HG03460 (cell line): ENCODE measurements around the gene HS1BP3.

Experiments
- ATAC-seq: cut with Tn5 transposase; IDR thresholded peaks from one replicate; pipeline ENCODE4 v1.9.1; 2021; ENCODE audit not compliant: unreplicated experiment

The HS1BP3 gene

DNA sequence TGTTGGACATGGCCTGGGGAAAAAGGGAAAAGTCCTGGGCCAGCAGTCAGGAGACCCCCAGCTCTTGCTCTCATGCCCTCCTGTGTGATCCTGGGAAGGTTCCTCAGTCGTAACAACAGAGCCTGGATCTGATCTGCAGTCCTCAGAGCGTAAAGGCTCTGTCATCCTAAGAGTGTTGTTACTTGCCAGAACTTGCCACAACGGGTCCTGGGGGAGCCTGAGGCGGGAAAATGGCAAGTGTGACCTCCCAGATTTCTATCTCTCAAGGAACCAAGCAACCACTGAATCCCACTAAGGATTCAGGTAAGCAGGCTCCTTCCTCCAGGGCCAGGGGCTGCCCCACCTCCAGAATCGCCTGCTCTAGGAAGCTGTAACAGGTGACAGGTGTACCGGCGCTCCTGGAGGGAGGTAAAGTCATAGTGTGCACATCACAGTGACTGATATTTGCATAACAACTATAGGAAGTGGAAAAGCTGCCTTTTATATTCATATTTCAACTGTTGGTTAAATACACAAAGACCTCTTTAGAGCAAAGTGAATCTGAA is 18.4 kb downstream of the HS1BP3 start:
- ATAC-seq, result no peak

DNA sequence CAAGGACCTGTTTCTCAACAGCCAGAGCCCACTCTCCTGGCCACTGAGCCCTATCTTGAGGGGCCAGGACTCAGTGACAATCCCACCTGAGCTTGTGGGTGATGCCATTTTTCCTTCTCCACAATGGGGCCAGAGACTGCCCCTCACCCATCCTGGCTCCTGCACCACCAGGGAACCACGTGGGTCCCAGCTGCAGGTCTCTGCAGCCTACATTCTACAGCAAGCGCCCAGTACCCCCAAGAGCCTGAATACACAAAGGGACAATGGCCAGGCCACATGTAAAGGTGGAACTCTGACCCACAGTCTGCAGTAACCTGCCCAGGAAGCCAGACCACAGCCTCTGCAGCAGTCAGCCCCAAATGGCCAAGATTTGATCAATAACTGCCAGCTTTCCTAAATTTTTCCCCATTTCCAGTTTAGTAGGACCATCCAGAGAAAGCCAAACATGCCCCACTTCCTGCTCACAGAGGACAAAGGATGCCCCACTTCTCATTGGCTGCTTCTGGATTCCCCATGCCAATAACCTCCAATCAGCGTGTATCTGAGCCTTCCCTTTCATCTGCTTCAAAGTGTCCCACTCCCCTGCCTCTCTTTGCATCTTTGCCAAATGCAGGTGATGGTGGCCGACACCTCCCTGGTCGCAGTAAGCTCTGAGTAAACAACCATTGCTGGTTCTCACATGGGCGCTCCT is 19.1 kb downstream of the HS1BP3 start:
- no peak for ATAC-seq

DNA sequence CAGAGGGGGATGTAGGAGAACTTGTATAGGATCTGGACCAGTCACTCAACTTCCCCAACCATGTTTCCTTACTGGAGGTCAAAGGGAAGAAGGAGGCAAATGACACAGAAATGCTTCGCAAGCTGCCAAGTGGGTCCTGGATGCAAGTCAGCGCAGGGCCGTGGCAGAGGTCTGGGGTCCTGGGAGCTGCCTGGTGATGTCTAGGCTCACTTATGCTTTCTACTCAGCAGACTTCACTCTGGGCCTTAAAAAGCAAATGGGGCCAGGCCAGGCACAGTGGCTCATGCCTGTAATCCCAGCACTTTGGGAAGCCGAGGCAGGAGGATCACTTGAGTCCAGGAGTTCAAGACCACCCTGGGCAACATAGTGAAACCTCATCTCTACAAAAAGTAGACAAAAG is 19.9 kb downstream of the HS1BP3 start:
- ATAC-seq, result no peak

DNA sequence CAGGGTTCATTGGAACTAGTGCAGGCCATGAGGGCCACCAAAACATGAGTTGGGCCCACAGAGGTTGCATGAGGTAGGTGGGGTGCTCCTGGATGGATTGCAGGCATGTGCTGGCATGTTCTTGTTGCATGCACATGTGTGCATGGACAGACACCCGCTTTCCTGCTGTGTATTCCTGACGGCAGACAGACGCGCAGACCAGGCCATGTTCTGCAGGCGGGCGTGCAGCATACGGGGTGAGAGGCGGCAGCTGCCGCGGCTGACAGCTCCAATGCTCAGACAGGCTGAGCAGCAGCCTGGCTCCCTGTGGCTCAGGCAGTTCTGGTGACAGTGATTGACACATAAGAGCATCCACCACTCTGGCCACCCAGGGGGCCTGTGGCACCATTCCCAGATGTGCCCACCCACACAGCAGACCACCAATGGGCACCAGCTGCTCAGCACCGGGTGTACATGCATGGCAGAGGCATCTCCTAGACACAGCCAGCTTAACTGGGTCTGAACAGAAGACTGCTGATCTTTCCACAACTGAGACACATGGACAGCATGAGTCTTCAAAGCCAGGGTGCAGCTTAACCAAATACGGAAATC is 21.2 kb downstream of the HS1BP3 start:
- ATAC-seq, result no peak

DNA sequence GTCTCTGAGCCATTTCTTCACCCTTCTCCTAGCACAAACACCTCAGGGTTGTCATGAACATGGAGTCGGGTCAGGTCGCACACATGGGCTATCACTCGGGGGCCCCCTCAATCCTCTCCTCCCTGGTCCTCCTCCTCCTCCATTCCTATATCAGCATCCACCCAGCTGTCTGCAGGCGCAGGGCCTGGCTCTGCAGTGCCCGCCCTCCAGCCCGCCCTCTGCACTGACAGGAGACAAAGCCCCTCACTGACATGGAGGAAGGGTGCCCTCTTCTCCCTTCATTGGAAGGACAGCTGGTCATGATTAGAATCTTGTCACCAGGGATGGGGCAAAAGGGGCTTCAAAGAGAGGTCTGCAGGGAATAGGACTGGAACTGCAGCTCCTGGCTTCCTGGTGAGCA is 21.7 kb downstream of the HS1BP3 start:
- no peak for ATAC-seq

DNA sequence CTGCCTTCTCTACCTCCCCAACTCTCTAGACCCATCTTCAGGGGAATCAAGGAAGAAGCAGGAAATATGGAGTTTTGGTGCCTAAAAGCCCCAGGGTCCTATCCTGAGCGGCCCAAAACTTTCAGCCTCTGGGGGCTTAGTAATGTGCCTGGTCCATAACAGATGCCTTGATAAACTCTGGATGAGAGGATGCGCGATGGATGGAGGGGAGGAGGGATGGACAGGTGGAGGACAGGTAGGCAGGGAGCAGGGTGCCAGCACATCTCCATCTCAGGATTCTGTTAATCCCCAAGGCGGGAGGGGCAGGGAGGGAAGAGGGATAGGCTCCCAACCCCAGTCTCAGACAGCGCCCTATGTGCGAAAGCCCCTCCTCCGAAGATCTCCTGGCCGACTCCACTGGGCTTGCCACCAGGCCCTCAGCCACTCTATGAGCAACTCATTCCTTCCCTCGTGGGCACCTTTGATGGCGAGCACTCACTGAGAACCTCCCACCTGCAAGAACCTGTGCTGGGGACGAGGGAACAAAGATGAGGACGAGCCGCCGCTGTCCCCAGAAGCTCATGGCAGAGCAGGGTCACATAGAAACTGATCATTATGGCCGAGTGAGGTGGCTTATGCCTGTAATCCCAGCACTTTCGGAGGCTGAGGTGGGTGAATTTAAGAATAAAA is 23.1 kb downstream of the HS1BP3 start:
- ATAC-seq, result no peak

DNA sequence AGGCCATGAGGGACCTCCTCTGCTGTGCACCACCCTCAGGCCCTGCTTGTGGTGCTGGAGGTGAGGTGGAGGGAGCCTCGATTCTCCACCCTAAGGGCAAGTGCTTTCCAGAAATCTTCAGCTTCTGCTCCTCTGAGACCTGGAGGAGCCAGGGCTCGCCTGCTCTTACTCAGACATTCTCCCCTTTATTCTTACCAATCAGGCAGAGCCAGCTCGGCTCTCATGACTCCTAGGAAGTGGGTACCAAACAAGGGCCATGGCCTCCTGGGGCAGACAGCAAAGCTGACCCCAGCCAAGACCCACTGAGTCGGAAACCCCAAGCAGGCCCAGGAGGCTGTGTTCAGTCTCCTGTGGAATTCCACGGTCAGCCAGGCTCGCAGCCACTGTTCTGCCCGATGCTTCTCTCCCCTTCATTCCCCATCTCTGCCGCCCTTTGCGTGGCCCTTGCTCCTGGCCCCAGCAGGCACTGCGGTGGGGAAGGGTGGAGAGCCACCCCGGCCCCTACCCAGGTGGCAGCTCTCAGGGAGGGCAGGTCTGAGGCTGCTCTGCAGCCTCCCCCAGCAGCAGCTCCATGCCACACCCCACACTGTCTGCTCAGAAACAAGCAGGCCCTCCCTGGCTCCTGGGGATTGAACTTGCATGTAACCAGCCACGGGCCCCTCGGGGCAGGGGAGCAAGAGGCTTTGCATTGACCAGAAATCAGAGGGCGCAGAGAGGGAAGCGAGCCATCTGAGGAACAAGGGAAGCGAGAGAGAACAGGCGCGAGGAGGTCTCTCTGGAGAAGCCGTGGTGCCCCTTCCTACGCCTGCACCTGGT is 24.0 kb downstream of the HS1BP3 start:
- no peak for ATAC-seq

DNA sequence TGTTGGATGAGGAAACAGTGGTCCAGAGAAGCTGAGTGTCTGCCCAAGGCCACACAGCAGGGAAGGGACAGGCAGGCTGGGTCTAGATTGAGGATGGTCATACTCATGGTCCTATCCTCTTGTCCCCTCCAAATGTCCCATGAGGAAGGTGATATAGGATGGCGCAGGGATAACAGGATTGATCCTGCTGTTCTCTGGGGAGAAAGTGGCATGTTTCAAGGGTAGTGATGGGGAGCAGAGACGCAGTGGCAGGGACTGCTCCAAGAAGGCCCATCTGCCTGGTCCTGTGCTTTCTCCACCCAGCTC is 24.6 kb downstream of the HS1BP3 start:
- no peak for ATAC-seq

DNA sequence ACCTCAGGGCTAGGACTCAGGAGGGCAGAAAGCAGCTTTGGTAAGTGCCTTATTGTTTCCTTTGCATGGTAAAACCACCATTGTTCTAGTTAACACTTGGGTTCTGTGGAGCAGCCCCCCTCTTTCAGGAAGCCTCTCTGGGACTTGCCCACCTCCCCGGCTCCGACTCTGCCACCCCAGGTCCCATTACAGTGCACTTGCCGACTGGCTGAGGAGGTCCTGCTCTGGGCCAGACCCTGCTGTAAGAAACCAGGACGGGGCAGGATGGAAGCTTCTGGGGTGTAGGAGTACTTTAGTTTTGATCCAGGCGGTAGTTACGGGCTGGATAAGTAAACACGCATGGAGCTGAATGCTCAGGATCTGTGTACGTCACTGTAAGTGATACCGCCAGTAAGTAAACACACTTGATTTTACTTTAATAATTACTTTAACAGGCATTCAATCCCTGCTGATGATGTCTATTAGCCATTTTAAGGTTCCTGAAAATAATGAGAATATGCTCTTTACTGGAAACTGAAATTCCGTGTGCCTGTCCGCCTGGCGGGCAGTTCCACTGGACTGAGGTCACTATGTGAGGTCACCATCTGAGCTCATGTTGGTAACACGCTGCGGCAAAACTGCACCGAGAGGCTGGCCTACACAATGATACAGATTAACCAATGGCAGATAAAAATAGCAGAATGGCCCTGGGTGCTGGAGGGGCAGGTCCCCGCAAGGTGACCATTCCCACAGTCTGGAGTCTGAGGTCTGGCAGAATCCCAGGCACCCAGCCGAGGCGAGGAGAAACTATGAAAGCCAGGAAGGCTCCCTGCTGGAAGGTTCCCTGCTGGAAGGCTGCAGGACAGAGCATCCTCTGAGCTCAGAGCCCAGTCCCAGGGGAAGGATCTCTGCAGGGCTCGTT is 25.2 kb downstream of the HS1BP3 start:
- ATAC-seq, result no peak

DNA sequence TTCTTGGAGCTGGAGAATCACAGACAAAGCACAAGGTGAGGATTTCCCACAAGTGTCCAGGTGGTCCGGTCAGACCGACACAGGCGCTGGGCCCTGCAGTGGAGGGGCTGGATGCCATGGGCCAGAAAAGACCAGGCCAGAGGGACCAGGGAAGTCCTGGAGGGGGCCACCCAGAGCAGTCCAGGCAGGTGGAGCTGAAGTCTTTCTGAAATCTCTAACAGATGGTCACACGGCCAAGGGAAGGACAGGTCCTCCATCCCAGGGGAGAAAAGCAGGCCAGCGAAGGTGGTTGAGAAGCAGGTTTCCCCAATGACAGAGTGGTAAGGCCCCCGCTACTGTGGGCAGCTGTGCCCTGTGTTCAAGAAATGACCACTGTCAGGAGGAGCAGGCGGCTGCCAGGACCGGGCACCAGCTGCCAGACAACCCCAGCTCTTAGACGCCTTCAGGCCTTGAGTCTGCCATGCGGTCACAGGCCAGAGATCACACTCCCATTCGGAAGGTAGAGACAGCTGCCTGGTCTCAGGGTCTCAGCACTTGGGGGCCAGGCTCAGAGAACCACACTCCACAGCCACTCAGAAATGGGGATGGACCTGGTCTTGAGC is 25.9 kb downstream of the HS1BP3 start:
- ATAC-seq, result no peak

DNA sequence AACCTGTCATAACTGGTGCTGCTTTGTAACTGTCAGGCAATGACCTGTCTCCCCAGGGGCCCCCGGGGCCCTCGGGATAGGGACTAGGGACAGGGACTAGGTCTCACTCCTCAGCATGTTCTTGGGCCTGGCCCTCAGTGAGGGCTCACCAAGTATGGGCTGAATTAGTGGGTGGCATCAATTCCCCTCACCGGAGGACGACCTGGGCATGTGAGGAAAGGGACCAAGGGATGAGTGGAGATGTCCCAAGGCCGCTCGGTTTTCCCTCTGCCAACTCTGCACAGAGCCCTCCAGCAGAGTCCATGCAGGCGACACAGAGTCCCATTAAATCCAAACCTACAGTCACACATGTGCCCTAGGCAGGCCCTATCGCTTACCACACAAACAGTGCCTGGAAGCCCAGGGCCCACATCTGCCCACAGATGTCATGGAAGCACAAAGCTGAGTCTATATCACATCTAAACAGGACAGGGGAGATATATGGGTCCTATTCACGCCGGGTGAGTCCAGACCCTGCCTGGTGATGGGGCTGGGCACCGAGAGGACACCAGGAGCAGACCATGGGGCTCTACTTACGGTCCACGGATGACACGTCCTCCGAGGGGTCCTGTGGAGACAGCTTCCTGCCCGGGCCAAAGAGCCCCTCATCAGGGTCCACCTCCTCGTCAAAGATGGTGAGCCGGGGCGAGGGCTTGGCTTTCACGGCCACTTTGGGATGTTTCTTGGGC is 26.6 kb downstream of the HS1BP3 start:
- no peak for ATAC-seq

DNA sequence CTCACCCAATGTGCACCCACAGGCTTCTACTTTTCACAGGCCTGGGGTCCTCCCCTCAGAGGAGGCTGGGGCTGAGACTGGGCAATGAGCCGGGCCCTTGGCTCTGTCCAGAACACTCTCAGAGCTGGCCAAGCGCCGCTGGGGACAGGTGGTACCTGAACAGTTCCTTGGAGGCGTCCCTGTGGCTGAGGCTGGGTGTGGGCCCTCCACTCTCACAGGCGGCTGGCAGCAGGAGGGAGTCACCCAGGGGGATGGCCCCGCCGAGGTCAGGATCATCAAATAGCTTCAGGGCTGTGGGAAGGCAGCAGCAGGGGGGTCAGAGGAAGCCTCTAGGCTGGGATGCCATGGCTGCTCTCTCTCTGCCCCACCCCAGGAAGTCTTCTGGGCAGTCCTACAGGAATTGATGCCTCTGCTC is 27.1 kb downstream of the HS1BP3 start:
- no peak for ATAC-seq

DNA sequence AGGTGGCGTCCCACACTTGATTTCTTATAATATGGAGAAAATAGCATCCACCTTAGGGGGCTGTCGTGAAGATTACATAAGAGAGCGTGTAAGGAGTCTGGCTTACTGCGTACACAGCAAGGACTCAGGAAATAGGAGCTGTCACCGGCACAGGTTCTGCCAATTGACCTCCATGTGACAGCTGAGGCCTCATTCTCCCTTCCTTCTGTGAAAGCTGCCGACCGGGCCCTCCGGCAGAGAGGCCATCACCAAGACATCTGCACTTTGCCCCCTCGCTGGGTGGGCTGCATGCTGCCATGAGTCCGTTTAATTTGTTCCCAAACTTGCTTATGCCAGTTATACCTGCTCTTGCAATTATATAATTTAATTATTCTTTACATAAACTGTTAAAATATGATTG is 27.7 kb downstream of the HS1BP3 start:
- no peak for ATAC-seq

DNA sequence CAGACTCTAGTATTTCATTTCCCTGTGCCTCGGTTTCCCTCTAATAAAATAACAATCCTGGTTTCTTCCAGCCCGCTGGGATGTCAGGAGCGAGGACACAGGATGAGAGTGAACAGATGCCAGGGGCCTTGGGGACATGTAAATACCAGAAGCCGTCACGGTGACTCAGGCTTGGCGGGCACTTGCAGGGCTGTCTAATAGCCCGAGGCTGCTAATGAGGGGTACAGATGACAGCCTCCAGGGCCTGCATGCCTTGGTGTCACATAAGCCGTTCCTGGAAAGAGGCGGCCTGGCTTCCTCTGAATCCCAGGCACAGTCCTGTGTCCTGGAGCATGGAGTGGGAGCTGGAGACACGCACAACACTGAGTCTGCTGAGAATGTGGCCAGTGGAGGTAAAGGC is 28.2 kb downstream of the HS1BP3 start:
- ATAC-seq, result no peak

DNA sequence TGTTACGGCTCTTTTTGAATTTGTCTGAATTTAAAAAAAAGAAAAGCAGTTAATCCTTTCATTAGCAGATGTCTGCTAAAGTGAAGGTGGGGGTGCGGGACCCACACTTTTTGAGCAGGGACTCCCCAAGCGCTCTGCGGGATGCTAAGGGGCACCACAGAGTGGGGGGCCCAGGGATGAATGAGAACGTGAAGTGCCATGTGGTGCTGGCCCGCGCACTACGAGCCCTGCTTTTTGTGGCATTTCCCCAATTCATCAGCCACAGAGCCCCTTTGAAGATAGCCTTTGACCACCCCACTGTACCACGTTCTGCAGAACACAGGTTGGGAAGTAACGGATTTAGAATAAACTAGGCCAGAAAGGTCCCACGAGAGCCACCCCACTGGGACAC is 28.6 kb downstream of the HS1BP3 start:
- ATAC-seq, result no peak

DNA sequence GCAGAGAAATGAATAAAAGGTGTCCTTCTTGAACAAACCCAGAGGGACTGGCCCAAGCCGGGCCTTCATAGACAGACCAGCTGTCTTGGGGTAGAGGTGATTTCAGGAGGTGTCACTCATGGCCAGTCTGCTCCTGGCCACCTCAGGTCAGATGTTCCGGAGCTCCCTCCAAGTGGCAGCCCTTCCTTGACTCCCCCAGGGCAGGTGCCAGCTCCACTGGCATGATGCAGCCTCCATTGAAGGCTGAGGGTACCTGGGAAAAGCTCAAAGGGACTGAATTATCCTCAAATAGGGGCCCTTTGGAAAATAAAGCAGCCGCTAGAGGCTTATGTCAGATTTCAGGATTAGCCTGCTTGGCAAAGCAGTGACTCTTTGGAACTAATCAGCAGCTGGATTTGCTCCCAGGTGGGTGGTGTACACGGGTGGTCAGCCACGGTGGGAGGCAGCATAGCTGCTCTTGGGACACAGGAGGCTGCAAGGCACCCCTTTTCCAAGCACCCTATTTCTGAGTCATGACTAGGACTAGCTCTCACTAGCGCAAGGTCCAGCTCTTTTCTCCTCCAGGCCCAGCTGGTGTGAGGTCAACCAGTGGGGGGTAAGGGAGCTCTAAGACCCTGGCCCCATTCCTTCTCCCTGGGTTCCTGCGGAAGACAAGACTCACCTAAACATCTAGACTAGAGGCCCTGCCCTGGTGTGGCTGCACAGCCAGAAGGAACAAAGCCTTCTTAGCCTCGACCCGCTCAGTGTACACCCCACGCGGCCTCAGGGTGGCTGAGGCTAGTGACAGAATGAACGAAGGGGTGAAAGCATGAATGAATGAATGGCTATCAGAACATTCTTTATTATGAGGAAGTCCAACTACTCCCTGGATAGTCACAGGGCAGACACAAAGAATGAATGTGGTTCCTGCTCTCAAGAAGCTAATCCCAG is 29.3 kb downstream of the HS1BP3 start:
- no peak for ATAC-seq

DNA sequence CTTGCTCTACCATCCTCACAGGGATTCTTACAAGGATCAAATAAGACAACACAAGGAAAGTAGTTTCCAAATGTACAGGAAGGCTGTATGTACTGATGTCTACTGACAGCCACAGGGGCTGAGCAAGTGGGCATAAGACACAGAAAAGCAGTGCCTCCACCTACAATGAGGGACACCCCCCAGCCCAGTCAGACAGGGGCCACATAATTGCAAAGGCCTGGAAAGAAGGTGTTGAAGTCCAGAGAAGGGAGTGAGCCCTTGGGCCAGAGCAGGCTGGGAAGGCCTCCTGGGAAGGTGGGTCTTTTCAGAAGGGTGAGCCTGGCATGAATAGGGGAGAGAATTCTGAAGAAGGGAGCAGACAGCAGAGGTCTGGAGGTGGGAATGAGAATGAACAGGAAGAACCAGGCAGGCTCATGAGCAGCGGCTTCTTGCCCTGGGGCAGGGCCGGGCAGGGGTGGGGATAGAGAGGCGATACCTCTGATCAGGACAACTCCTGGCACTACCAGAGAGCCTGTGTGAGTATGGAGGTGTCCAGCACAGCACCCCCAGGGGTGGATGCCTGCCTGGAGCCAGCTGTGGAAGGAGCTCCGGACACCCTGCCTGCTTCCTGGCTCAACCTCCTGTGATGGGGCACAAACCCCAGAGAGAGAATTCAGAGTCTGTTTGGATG is 30.1 kb downstream of the HS1BP3 start:
- no peak for ATAC-seq

DNA sequence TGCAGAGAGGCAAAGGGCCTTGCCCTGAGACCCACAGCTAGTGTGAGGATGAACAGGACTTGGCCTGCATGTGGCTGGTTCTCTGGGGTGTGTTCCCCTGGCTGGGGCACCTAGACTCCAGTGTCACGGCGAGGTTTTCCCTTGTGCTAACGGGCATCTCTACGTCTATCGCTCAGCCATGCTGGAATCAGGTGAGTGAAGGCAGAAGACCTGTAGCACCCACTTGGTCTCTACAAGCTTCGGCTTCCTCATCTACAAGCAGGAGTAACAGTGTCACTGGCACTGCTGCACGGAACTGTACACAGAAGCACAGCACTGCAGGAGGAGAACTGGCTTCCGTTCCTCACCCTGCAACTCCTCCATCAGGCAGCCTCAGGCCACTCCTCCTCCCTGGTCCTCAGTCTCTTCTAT is 30.6 kb downstream of the HS1BP3 start:
- ATAC-seq, result no peak
